Thymus (tissue), 14 donors: ENCODE measurements around the gene ZNF550. TPM values are rescaled to one million over a fixed set of nuclear protein-coding genes. Genes with fewer than 3 reads are reported as not detected.
A peak's percentile ranks its signal among the peaks of the same experiment; 100 is the strongest.

Experiments
- DNase-seq, 9 donors: peaks; one replicate each; pipeline ENCODE4 v3.0.0-alpha.2; 2013; ENCODE audit warnings: low spot score in 9 of 9, low read depth in 6 of 9, missing footprints in 1 of 9
- H3K27ac ChIP-seq, 2 donors: one replicate each; pipeline ENCODE4 v1.5.1; 2013; ENCODE audit warnings: control low read depth in 1 of 2, low read depth in 1 of 2, low read length in 1 of 2, mild to moderate bottlenecking in 1 of 2, moderate library complexity in 1 of 2
- H3K27me3 ChIP-seq, 2 donors: one replicate each; pipeline ENCODE4 v1.5.1; 2013; ENCODE audit warnings: low read length in 1 of 2; ENCODE audit not compliant: control insufficient read depth in 2 of 2, insufficient read depth in 1 of 2
- H3K36me3 ChIP-seq, 2 donors: one replicate each; pipeline ENCODE4 v1.5.1; 2013; ENCODE audit warnings: low read length in 1 of 2, mild to moderate bottlenecking in 1 of 2, moderate library complexity in 1 of 2; ENCODE audit not compliant: control insufficient read depth in 2 of 2, insufficient read depth in 2 of 2
- H3K4me1 ChIP-seq, 2 donors: one replicate each; pipeline ENCODE4 v1.5.1; 2013; ENCODE audit warnings: low read length in 2 of 2; ENCODE audit not compliant: control insufficient read depth in 2 of 2, insufficient read depth in 2 of 2
- H3K4me3 ChIP-seq, 2 donors: one replicate each; pipeline ENCODE4 v1.5.1; 2013; ENCODE audit warnings: low read length in 2 of 2, control low read depth in 1 of 2, mild to moderate bottlenecking in 1 of 2
- H3K9me3 ChIP-seq, 2 donors: one replicate each; pipeline ENCODE4 v1.5.1; 2013; ENCODE audit warnings: low read length in 1 of 2, mild to moderate bottlenecking in 1 of 2; ENCODE audit not compliant: control insufficient read depth in 2 of 2, insufficient read depth in 1 of 2
- WGBS: extraction: QIAGEN DNeasy Blood & Tissue Kit; methylation state at CpG from one replicate; pipeline ENCODE4 v1.1.7; 2013; 5-methylcytosine and 5-hydroxymethylcytosine counted together
- long read RNA-seq, 10 donors: transcript quantifications; one replicate each; lab custom pipeline, GENCODE V29; 2026
- polyA plus RNA-seq: library from polyadenylated mRNA; stranded (reverse); fragments of 200-250 nt; gene quantifications from one replicate; pipeline ENCODE4 v1.2.3, GENCODE V29; 2013
- total RNA-seq: library from RNA; stranded (reverse); fragments of 120-200 nt; gene quantifications from one replicate; pipeline ENCODE4 v1.2.4, GENCODE V29; 2013
- donor health status: healthy.

ZNF550 gene
- total RNA-seq (11.8 TPM), polyA plus RNA-seq (8.0 TPM)
- long read RNA-seq, donor 1, result 0 reads
- long read RNA-seq, donor 2, full-length matches to known transcripts, result 4 of 48 reads
- long read RNA-seq, donor 2, partial matches to known transcripts, result 44 of 48 reads
- long read RNA-seq, donor 2, other reads (novel, unspliced or antisense), result 0 of 48 reads
- long read RNA-seq, donor 3, partial matches to known transcripts, result 5 of 7 reads
- long read RNA-seq, donor 3, other reads (novel, unspliced or antisense), result 0 of 7 reads
- long read RNA-seq, donor 4, partial matches to known transcripts, result 5 of 6 reads
- long read RNA-seq, donor 4, other reads (novel, unspliced or antisense), result 0 of 6 reads
- long read RNA-seq, donor 5, transcript ZNF550-205 (5 exons, 3,376 nt), result major isoform, 5 of 5 reads
- long read RNA-seq, donor 5, partial matches to known transcripts, result 0 of 5 reads
- long read RNA-seq, donor 5, other reads (novel, unspliced or antisense), result 0 of 5 reads
- long read RNA-seq, donor 6, partial matches to known transcripts, result 9 of 11 reads
- long read RNA-seq, donor 6, other reads (novel, unspliced or antisense), result 0 of 11 reads
- long read RNA-seq, donor 7, transcript ZNF550-205 (5 exons, 3,376 nt), result major isoform, 5 of 5 reads
- long read RNA-seq, donor 7, partial matches to known transcripts, result 0 of 5 reads
- long read RNA-seq, donor 7, other reads (novel, unspliced or antisense), result 0 of 5 reads
- long read RNA-seq, donor 8, partial matches to known transcripts, result 0 of 1 reads
- long read RNA-seq, donor 8, other reads (novel, unspliced or antisense), result 0 of 1 reads
- long read RNA-seq, donor 9, partial matches to known transcripts, result 0 of 1 reads
- long read RNA-seq, donor 9, other reads (novel, unspliced or antisense), result 0 of 1 reads
- long read RNA-seq, donor 10, partial matches to known transcripts, result 0 of 1 reads
- long read RNA-seq, donor 10, other reads (novel, unspliced or antisense), result 0 of 1 reads

DNA sequence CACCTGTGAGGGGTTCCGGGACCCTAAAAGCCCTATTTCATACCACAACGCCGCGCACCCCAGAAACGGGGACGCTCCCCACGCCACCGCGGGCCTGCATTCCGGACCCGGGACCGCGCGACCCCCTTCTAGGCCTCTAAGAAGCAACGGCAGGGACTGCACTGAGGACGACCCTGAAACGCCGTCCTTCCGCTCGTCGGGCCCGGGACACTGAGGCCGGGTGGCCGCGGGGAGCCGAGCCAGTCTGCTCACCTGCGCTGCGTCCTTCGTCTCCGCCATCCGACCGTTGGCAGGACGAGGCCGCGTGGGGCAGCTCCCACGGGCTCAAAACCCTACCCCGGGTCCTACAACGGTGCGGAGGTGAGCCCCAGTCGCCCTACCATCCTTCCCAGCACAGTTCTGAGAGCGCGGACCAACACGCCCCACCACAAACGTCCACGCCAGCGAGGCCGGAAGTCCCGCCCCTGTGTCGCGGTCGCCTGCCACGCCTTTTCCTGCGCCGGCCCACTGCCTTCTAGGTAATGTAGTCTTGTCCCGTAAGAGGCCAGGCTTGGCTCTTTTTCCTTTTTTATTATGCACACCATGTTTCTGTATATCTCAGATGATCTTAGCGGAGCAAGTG lies at the start of gene ZNF550:
Gene ZNF550, minus strand, starts transcription at position 460 of the 622 bp plus-strand sequence. Its CDS starts 181 bp downstream, at position 279.
- peaks cover 14 to 17% of the 10 kb centered on the region in 2 donors for H3K36me3 ChIP-seq
- H3K4me1 ChIP-seq, result peaks cover 10 to 14% of the 10 kb centered on the region in 2 donors
- peak; percentile 55 to 90 (median 79) for DNase-seq
- H3K4me3 ChIP-seq, result peak within 1 kb of the TSS; percentile 76 to 83
- no peaks in the 10 kb centered on the region for H3K27me3 ChIP-seq
- peak within 1 kb of the TSS; percentile 41 to 77 for H3K27ac ChIP-seq
- under 1% methylated on average over 56 of the region's 56 CpGs for WGBS
- peaks cover 4 to 24% of the 10 kb centered on the region in 2 donors for H3K9me3 ChIP-seq

DNA sequence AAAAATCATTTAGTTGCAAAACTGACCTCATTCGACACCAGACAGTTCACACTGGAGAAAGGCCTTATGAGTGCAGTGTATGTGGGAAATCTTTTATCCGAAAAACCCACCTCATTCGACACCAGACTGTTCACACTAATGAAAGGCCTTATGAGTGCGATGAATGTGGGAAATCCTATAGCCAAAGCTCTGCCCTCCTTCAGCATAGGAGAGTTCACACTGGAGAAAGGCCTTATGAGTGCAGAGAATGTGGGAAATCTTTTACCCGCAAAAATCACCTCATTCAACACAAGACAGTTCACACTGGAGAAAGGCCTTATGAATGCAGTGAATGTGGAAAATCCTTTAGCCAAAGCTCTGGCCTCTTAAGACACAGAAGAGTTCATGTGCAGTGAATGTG lies 47.3 kb upstream of the ZNF550 start:
- H3K4me1 ChIP-seq, result no peaks in the 10 kb centered on the region
- no peaks in the 10 kb centered on the region for H3K27me3 ChIP-seq
- DNase-seq, result no peak
- H3K27ac ChIP-seq, result no peak overlapping the region
- peaks cover 24 to 50% of the 10 kb centered on the region in 2 donors for H3K36me3 ChIP-seq
- WGBS, result 98% methylated on average over 5 of the region's 5 CpGs
- H3K4me3 ChIP-seq, result no peak overlapping the region
- peaks cover 10 to 14% of the 10 kb centered on the region in 2 donors for H3K9me3 ChIP-seq

DNA sequence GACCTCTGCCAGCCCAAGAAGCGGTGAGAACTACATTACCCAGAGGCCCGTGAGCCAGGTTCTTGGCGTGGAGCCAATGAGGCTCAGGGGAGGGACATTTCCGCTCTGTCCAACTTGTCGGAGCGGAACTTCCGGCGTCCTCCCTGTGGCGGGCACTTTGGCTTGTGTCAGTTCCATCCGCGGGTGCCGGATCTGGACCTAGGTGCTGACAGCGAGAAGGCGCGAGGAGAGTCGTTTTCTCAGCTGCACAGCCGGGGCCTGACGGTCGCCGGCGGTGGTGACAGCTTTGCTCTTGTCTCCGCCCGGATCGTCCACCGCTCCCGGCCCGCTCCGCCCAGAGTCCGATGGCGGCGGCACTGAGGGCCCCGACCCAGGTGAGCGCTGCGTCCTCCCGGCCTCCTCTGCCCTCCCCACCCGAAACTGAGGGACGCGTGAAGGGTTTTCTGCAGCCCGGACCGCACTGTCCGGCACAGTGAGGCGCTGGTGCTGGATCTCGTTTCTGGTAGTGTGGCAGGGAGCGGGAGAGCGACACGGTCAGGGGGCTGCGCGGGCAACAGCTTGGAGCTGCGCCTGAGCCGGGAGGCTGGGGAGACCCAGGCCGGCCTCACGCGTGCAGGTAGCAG lies 40.2 kb upstream of the ZNF550 start, which contains the start of gene ZNF530:
Gene ZNF530, plus strand, starts transcription at position 125 of the 623 bp plus-strand sequence. CDS start 4,461 bp downstream, outside the sequence.
- peaks cover 5 to 6% of the 10 kb centered on the region in 2 donors for H3K9me3 ChIP-seq
- H3K4me1 ChIP-seq, result peaks cover 8 to 10% of the 10 kb centered on the region in 2 donors
- under 1% methylated on average over 53 of the region's 53 CpGs for WGBS
- DNase-seq, result peak; percentile 65 to 90 (median 78)
- H3K27me3 ChIP-seq, result no peaks in the 10 kb centered on the region
- no peak within 1 kb of the TSS for H3K27ac ChIP-seq
- peaks cover 5 to 16% of the 10 kb centered on the region in 2 donors for H3K36me3 ChIP-seq
- H3K4me3 ChIP-seq, result peak within 1 kb of the TSS; percentile 76 to 92

DNA sequence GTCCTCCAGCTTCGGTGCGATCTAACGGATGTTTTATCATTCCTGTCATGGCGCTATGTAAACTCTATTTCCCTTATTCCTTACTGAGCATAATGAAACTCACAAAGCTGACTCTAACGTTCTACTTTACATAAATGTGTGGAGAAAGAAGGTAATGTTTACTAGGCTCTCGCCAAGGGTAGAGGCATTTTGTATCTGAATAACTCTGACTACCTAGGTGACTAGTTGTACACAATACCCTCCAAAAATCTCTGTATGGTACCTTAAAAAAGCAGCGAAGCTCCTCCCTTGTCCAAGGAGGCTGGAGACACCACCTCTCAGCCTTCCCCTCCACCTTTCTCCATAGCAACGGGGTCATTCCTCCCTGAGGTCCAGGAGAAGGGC lies 39.7 kb upstream of the ZNF550 start:
- DNase-seq, result no peak
- 62% methylated on average over 8 of the region's 8 CpGs for WGBS
- H3K4me1 ChIP-seq, result peaks cover 8 to 10% of the 10 kb centered on the region in 2 donors
- H3K27me3 ChIP-seq, result no peaks in the 10 kb centered on the region
- H3K36me3 ChIP-seq, result peaks cover 0 to 12% of the 10 kb centered on the region in 2 donors
- H3K9me3 ChIP-seq, result peaks cover 5 to 7% of the 10 kb centered on the region in 2 donors
- no peak overlapping the region for H3K27ac ChIP-seq
- H3K4me3 ChIP-seq, result peak overlapping the region; percentile 76 to 92

DNA sequence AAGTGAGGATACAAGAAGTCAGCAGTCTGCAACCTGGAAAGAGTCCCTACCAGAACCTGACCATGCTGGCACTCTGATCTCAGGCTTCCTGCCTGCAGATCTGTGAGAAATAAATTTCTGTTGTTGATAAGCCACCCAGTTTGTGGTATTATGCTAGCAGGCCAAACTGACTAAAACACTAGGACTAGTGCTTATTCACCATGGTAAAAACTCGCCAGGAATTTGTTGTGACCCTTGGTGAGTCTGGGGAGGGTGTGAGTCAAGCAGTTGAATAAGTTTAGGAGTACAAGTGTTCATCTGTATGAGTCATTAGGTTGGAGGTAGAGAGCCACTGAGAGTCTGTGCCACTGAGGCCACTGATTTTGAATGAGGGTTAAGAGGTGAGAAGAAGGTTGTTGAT lies 27.9 kb upstream of the ZNF550 start:
- peaks cover 37 to 44% of the 10 kb centered on the region in 2 donors for H3K36me3 ChIP-seq
- H3K27me3 ChIP-seq, result no peaks in the 10 kb centered on the region
- DNase-seq, result no peak
- 96% methylated on average over 1 of the region's 1 CpG for WGBS
- peaks cover 9 to 16% of the 10 kb centered on the region in 2 donors for H3K4me1 ChIP-seq
- H3K9me3 ChIP-seq, result peaks cover 36 to 74% of the 10 kb centered on the region in 2 donors
- no peak overlapping the region for H3K4me3 ChIP-seq
- no peak overlapping the region for H3K27ac ChIP-seq

DNA sequence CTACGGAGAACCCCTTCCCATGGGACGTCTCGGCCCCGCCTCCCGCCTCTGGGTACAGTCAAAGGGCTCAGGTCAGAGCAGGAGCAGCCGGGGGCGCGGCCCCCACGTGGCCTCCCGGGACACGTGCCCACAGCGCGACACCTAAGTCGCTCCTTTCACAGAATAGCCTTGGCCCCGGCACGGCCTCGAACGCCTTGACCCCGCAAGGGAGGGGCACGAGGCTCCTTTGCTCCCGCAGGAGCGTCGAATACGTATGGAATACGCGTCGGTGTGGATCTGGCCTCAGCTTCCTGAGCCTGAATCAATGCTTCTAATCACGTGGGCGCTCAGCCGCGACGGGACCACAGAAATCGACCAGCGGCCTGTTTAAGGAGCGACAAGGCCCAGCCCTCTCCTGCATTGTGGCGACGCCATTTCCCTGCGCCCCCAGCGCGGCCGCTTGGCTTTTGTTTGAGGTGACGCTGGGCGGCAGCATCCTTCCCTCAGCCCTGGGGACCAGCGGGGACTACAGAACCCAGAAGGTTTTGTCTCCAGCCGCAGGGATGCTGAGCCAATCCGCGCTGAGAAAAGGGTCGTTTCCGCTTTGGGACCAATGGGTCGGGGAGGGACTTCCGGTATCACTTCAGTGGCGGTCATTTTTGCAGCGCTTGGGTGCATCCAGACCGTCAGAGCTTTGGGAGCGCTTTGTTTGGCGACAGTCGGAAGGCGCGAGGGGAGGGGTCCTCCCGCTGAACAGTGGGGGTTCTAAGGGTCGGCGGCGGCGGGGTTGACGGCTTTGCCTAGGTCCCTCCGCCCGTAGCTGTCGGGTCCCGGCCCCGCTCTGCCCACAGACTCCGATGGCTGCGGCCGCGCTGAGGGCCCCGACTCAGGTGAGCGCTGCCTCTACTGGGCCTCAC lies 24.1 kb upstream of the ZNF550 start, which contains the start of gene ZIK1:
Gene ZIK1, plus strand, starts transcription at position 625 of the 896 bp plus-strand sequence. Its CDS starts 212 bp downstream, at position 837.
- peak; percentile 81 to 97 (median 90) for DNase-seq
- WGBS, result 5% methylated on average over 76 of the region's 76 CpGs
- Histone ChIP-seq H3K36me3 (peaks cover 11 to 14% of the 10 kb centered on the region in 2 donors), H3K27ac (peak within 1 kb of the TSS; percentile 55 to 71), H3K27me3 (no peaks in the 10 kb centered on the region), H3K4me3 (peak within 1 kb of the TSS; percentile 66 to 80), H3K9me3 (peaks cover 15 to 52% of the 10 kb centered on the region in 2 donors), H3K4me1 (peaks cover 9 to 19% of the 10 kb centered on the region in 2 donors)

DNA sequence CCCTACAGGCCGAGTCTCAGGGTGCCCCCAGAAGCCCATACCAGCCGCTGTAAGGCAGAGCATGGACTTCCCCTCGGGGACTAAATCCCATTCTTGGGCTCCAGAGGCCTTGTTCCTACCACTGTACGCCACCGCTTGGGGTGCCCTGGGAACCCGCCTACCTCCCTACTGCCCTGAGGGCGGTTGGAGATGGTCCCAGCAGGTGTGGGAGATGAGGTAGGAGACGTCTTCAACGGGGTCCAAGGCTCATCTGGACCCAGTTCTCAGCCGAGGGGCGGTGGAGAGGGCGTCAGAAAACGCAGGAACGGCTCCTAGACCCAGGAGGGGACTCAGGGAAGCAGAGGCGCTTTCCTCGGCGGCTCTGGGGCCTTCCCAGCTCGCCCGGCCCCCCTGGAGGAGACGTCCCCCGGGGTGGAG lies 23.4 kb upstream of the ZNF550 start:
- no peaks in the 10 kb centered on the region for H3K27me3 ChIP-seq
- no peak overlapping the region for H3K27ac ChIP-seq
- WGBS, result 48% methylated on average over 21 of the region's 21 CpGs
- DNase-seq, result no peak
- H3K4me3 ChIP-seq, result peak overlapping the region; percentile 66 to 80
- H3K36me3 ChIP-seq, result peaks cover 4 to 7% of the 10 kb centered on the region in 2 donors
- peaks cover 11 to 21% of the 10 kb centered on the region in 2 donors for H3K4me1 ChIP-seq
- H3K9me3 ChIP-seq, result peaks cover 9 to 46% of the 10 kb centered on the region in 2 donors
